DLD1 (cell line): ENCODE measurements around the gene LSAMP.
"Not testable (repeated sequence)": the region's sequence is repeated elsewhere in the genome, so short reads cannot be mapped to it uniquely, and the experiment has no call there.

Source experiments
- in situ Hi-C: cut with HindIII; loops from 2 replicates; pipeline ENCODE4 v1.10.0; 2017; ENCODE audit warnings: low sequenced_read_pairs

The LSAMP gene

DNA sequence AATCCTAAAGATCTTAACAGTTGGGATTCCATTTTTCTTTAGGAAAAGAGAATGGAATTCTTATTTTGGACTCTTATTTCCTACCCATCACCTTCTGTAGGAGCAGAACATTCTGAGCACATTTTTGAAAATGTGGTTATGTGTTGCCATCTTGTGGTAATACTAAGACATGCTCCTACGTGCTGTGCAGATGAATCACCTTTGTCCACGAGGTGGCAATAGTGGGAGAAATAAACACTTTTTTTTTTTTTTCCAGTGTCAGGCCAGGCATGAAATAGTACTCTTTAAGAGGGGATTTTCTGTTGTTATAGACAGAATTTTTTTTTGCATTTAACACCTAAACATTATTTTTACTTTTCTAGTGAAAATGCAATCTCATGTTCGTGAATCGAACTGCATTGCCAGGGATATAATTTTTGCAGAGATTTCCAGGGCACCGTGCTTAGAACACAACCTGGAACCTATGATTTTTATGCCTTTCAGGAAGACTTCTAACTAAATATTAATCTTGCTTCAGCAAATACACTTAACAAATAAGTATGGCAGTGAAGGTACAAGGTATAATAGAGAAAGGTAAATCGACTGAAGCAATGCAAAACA lies 625.4 kb downstream of the LSAMP start:
- in situ Hi-C loops: no loop called here

DNA sequence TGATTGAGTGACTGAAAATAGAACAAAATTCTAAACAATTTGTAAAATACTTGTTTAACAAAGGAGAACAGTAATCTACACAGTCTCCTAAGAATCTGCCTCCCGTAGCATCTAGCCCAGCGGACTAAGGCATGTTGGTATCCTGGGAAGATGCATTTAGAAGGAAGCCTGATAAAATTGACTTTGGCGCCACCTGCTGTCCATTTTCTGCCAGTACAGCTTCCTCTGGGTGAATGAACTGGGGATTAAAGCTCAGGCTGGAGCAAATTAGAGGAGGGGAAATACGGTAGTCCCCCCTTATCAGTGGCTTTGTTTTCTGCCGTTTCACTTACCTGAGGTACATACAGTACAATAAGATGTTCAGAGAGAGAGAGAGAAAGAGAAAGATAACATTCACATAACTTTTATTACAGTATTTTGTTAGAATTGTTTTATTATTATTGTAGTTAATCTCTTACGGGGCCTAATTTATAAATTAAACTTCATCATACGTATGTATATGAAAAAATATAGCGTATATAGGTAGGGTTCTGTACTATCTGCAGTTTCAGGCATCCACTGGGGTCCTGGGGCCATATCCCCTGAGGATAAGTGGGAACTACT lies 630.4 kb downstream of the LSAMP start:
- in situ Hi-C loops: no loop called here

DNA sequence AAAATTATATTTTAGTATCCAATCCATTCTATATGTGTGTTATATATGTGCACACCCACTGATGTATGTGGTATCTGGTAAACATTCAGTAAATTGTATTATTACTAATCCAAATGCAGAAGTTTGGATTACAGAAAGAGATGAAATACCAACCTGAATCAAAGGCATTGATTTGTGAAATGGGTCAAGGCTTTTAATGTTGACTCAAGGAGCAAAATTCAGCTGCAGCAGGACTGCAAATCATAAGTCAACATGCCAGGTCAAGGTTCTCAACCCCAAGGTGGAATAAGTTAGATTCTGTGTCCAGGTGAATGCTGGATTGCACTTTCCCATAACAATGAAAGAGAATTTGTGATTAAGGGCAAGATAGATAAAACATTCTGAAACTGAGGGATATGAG lies 631.3 kb downstream of the LSAMP start:
- in situ Hi-C loops: no loop called here

DNA sequence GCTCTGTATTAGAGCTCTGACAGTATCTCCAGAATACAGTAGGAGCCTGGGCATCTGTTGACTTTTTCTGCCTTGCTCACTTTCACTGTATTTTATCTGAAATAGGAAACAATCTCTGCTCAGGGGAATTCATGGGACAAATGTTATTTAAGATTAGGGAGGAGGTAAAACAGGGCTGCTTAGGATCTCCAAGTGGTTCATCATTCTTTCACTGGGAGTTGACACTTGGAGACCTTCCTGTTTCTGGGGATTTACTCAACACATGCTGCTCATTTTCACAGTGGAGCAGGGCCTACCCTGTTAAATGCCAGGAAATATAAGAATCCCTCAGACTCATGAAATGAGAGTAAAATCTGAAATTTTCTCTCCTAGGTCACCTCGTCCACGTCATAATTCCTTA lies 636.5 kb downstream of the LSAMP start:
- in situ Hi-C loops: no loop called here

DNA sequence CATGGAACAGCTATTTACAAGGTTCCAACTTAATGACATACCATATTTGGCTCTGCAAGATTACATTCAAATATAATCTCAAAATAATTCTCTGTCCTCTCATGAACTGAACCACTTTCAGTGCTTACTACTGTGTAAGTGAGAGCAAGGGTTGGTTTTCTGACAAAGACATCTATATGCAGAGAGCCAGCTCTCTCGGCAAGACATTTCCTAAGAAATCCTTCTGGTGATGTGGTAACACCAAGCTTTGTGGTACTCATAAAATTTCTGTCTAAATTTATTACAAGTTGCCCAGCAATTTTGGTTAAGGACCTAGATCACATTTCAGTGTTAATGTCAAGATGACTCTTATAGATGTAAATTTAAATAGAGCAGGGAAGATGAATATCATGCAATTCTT lies 637.0 kb downstream of the LSAMP start:
- in situ Hi-C loops: no loop called here

DNA sequence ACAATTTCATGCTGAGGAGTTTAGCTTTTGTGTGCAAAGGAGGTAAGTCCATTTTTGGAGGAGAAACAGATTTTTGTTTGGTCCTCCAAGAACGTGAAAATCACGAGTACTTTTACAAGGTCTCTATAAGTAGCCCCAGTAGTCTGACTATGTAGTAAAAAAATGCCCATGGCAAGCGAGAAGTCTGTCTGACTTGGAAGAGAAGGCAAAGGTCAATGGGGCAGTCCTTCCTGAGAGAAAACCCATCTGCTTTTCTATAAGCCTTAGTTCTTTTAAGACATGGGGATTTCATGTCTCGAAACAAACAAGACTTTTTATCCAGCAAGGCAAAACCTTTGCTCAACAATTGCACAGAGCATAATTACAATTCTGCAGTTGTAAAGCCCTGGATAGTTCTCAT lies 638.8 kb downstream of the LSAMP start:
- in situ Hi-C loops: no loop called here

DNA sequence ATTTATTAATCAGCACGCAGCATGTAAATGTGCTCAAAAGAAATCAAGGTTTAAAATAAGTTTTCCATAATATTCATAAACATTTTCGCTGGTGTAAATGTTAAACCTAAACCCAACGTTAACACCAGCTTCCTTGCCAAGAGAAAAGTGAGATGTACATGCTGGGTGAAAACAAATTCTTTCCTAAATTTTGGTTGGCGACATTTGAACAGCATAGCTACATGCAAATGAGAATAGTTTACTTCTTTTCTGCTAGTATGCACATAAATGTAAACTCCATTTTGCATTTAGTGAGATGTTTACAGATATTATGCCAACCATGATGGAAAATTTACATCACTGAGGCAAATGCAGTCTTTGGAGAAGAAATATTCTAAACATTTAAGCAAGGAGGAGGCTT lies 639.8 kb downstream of the LSAMP start:
- in situ Hi-C loops: no loop called here

DNA sequence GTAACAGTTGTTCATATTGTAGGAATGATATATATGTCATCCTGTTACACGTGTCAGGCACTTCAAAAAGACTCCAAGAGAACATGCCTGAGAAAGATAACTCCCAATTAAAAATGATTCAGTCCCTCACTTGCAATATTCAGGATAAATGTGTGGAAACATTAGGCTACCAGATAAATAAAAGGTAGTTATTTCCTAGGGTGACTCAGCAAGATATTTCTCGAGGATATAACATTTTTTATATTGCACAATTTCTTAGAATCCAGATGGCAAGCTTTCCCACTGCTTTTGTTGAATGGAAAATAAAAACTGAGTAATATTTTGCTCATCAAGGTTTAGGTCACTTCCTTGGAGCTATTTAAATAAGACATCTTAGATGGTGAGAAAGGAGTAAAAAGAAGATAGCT lies 640.6 kb downstream of the LSAMP start:
- in situ Hi-C loops: no loop called here

DNA sequence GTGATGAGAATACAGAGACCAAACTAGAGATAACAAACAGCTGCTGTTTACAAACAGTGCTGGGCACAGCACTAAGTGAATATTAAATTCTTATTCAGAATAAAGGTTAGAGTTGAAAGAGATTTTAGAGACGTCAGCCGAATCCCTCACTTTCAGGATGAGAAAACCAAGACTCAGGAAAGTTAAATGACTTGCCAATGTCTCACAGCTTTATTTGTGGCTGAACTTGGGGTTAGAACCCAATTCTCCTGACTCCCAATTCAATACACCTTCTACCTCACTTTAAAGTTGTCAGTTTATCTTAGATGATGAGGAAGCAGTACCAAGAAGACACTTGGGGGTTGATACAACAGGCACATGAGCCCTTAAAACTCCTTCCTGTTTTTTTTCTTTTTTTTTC lies 641.1 kb downstream of the LSAMP start:
- in situ Hi-C loops: no loop called here

DNA sequence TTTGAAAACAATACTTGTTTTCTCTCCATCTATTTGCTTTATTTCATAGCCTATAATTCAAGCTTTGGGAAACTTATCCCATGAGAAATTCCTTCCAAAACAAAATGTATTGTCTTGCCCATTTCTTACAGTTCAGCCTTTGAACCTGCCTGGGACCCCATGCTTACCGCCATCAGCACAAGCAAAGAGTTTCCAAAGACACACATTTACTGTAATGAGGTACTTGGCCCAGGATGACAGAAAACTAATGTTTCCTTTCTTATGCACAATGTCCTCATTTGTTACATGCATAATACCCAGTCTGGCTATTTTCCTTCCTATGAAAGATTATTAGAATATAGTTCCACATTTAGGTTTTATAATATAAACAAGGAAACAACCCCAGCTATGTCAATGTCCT lies 641.6 kb downstream of the LSAMP start:
- in situ Hi-C loops: no loop called here

DNA sequence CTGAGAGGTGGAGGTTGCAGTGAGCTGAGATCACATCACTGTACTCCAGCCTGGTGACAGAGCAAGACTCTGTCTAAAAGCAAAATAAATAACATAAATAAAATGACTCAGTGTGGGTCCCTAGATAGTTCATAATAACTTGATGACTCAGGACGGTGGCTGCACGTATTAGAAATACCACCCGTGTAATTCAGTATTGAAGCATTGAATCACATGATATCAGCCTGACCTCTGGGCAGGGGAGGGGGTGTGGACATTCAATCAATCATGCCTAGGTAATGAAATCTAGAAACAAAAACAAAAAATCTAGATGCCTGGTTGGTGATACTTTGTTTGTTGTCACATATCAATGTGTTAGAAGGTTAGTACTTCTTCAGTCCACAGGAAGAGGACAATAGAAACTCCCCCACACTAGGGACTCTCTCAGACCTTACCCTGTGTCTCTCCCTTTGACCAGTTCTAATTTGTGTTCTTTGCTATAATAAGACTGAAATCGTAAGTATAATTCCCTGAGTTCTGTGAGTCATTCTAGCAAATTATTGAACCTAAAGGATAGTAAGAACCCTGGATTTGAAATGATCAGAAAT lies 644.7 kb downstream of the LSAMP start:
- in situ Hi-C loops: no loop called here

DNA sequence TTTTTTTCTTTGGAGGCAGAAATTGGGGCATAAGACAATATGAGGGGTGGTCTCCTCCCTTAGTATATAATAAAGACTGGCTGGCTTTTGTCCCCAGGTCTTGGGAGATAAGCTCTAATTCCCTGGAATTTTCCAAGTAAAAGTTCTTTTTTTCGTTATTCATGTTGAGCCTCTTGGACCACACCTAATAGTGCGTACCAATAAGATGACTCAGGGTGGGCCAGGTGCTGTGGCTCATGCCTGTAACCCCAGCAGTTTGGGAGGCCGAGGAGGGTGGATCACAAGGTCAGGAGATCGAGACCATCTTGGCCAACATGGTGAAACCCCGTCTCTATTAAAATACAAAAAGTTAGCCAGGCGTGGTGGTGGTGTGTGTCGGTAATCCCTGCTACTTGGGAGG lies 645.2 kb downstream of the LSAMP start:
- in situ Hi-C loops: not testable (repeated sequence)

DNA sequence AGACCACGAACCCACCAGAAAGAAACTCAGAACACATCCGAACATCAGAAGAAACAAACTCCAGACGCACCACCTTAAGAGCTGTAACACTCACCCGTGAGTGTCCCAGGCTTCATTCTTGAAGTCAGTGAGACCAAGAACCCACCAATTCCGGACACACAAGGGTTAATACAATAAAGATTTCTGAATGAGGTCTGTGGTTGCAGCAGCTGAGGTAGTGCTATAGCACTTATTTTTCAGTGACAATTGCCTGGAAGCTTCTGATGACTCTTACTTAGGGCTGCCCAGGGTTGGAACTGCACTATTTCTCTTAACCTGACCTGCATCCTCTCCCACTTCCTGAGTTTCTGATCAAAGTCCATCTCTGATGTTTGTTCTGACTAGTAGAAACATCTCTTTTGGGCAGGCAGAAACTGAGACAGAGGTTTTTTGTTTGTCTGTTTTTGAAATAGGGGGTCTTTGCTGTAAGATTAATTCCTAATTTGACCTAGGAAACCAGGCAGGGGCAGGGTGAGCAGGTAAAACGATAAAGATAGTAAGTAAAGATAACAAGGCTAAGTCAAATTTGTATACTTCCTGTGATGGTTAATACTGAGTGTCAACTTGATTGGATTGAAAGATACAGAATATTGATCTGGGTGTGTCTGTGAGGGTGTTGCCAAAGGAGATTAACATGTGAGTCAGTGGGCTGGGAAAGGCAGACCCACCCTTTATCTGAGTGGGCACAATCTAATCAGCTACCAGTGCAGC lies 652.9 kb downstream of the LSAMP start:
- in situ Hi-C loops: no loop called here

DNA sequence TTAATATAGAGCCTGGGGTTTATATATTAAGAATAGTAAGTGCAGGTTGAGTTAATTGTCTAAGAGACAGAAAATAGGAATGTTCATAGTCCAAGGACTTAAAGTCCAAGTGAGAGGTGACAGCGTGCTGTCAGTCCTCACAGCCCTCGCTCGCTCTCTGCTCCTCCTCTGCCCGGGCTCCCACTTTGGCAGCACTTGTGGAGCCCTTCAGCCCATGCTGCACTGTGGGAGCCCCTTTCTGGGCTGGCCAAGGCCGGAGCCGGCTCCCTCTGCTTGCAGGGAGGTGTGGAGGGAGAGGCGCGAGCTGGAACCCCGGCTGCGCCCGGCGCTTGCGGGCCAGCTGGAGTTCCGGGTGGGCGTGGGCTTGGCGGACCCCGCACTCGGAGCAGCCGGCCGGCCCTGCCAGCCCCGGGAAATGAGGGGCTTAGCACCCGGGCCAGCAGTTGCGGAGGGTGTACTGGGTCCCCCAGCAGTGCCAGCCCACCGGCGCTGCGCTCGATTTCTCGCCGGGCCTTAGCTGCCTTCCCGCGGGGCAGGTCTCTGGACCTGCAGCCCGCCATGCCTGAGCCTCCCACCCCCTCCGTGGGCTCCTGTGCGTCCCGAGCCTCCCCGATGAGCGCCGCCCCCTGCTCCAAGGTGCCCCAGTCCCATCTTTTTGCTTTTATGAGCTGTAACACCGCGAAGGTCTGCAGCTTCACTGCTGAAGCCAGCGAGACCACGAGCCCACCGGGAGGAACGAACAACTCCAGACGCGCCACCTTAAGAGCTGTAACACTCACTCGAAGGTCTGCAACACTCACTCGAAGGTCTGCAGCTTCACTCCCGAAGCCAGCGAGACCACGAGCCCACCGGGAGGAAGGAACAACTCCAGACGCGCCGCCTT lies 653.8 kb downstream of the LSAMP start:
- in situ Hi-C loops: not testable (repeated sequence)

DNA sequence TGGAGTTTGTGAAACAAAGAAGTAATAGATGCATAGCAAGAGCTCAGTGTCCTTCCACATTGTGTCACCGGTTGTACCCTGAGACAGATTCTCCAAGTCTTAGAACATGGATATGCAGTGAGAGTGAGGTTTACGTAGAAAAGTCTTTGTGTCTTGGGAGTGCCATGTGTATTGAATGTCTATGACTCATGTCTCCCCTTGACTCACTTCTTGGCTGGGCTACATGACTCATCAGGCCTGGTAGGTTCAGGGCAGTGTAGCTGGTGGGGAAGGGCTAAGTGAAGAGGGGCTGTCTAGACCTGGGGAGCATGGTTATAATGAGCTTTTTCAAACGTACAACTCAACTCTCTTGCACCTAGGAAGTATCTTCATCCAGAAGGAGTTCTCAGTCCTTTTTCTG lies 654.5 kb downstream of the LSAMP start:
- in situ Hi-C loops: no loop called here

DNA sequence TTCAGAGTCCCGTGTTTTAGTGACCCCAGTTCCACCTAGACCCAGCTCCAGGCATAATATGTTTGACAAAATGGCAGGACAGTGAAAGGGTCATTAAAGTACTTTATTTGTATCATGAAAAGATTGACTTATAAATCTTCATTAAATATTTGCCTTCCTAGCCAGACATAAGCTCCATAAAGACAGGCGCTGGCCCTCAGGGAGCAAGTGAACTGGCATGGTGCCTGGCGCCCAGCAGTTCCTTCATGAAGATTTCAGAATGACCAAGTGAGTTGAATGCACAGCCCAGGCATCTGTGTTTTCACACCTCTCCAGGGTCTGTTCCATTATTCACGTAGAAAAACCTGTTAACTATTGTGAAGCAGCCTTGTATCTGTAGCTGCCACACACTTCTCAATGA lies 655.8 kb downstream of the LSAMP start:
- in situ Hi-C loops: no loop called here

DNA sequence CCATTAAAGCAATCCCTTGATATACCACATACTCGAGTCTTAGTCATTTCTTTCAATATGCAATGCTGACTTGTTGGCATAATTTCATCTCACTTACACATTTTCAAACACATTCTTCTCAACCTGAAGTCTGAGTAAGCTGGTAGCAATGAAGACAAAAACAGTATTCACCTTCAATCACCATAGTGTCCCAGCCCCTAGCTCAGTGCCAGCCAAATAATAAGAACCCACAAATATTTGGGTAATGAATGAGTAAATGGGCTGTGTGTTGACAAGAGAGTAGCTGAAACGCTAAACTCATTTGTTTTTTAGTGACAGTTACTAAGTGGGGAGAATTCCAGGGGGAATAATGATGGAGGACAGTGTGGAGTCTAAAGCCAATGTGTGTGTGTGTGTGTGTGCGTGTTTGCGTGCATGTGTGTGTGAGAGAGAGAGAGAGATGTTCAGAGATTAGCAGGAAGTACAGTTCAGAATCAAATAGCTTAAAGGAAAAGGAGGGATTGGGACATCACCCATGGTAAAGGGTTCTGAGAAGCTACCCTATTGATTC lies 656.3 kb downstream of the LSAMP start:
- in situ Hi-C loops: no loop called here

DNA sequence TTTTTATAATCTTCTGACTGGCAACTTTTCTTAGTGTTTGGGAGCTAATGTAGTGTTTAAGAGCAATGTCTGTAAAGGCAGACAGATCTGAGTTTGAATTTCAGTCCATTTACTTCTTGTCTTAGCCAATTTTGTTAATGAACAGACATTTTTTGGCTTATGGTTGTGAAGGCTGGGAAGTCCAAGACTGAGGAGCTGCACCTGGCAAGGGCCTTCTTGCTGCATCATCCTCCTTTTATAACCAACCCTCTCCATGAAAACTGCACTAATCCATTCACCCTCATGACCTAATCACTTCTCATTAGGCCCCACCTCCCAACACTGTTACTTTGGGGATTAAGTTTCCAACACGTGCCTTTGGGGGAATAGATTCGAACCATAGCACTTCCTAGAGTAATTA lies 657.5 kb downstream of the LSAMP start:
- in situ Hi-C loops: no loop called here

DNA sequence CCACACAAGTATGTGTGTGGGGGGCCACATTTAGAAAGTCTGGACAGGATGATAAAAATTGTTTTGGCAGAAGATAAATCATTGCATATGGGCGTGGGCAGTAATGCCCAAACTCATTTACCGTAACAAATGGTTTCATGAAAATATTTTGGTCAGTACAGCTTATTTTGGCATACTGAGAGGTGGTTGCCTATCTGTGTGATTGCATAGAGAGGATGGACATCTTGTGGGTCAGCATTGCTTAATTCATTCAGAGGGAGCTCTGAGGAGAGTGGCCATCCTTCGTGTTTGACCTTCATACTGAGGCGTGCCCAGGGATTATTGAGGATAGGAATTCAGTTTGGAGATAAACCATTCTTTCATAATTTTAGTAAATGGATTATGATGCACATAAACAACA lies 659.5 kb downstream of the LSAMP start:
- in situ Hi-C loops: no loop called here

DNA sequence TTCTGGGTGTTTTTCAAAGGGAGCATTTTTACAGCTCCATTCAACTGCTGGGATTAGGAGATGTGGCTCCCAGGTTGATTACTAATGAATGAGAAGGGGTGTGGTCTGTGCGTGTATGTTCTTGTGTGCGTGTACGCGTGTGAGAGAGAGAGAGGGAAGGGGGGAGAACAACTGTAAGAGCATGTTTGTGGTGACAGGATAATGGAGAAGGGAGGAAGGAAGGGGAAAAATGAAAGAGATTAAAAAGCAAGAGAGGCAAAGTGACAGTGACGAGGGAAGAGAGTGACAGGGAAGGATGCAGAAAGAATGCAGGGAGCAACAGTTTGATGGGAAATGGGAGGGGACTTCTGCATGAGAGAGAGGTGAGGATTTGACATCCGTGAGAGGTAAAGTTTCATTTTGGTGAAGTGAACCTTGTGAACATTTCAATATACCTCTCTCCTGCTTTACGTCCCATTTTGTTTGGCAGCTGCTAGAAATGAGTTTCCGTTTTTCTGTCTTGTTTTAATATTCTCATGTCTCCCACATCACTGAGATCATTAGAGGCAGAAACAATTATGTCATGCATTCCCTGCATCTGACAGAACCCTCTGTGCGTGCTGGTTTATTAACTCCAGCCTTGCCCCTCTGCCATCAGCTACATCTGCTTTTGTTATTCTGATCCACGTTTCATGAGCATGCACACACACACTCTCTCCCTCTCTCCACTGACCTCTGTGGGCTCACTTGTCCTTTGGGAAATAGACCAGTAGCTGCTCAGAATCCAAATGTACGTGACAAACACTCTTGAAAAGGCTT lies 660.3 kb downstream of the LSAMP start:
- in situ Hi-C loops: no loop called here
